H1 (cell line): ENCODE data around the gene LRPAP1.

Experiments used
- BRCA1 ChIP-seq: IDR thresholded peaks from 2 replicates; pipeline ENCODE4 v1.6.1; 2012; ENCODE audit warnings: low read depth, low read length, improper control_type of control experiment
- CTCF ChIP-seq, 3 experiments: IDR thresholded peaks; 1 replicate in 2 of 3; 2 replicates in 1 of 3; pipeline versions ENCODE4 v1.5.1 to v1.6.1; 2011; ENCODE audit warnings: low read length in 3 of 3, mild to moderate bottlenecking in 3 of 3, inconsistent platforms in 2 of 3, low read depth in 1 of 3, moderate library complexity in 1 of 3; ENCODE audit not compliant: insufficient read depth in 1 of 3; ENCODE audit errors: control extremely low read depth in 1 of 3
- EP300 ChIP-seq, 2 experiments: IDR thresholded peaks; 1 replicate in 1 of 2; 2 replicates in 1 of 2; pipeline ENCODE4 v1.6.1; 2011 to 2012; ENCODE audit warnings: low read depth in 2 of 2, low read length in 2 of 2, mild to moderate bottlenecking in 2 of 2, borderline replicate concordance in 1 of 2, inconsistent platforms in 1 of 2, moderate library complexity in 1 of 2
- SAP30 ChIP-seq: fragments of 300-600 bp; sonication (generic); IDR thresholded peaks from 2 replicates; pipeline ENCODE4 v1.7.1; 2012; ENCODE audit warnings: low read length, moderate library complexity, mild to moderate bottlenecking, inconsistent platforms; ENCODE audit not compliant: insufficient read depth, insufficient replicate concordance
- TAF1 ChIP-seq: IDR thresholded peaks from 2 replicates; pipeline ENCODE4 v1.6.1; 2011; ENCODE audit warnings: mild to moderate bottlenecking, low read depth, low read length
- TEAD4 ChIP-seq: IDR thresholded peaks from 2 replicates; pipeline ENCODE4 v1.6.1; 2012; ENCODE audit warnings: low read depth, low read length, inconsistent platforms, mixed read lengths
- YY1 ChIP-seq: IDR thresholded peaks from 2 replicates; pipeline ENCODE4 v1.6.1; 2011; ENCODE audit warnings: low read depth, mild to moderate bottlenecking, low read length

- no peak for TF ChIP-seq YY1
- TF ChIP-seq EP300 (IDR thresholded peaks at IDR 0.05; ENCODE audit: borderline replicate concordance in 1 of 2, low read depth in 2 of 2, low read length in 2 of 2): no peak
- no peak for TF ChIP-seq CTCF (IDR thresholded peaks at IDR 0.05; ENCODE audit: control extremely low read depth in 1 of 3, insufficient read depth in 1 of 3, low read depth in 1 of 3, low read length in 3 of 3)
- no peak for TF ChIP-seq BRCA1
- TF ChIP-seq SAP30: no peak
- no peak for TF ChIP-seq TEAD4
- no peak for TF ChIP-seq TAF1
These were observed 36.8 kb downstream of the LRPAP1 start for GRCh38 chr4:3495204-3495975.
